GM10266 (cell line): ENCODE data around the gene HASPIN.
A peak's percentile ranks its signal among the peaks of the same experiment; 100 is the strongest.

Source experiments
- DNase-seq: peaks from one replicate; pipeline ENCODE4 v3.0.0; 2012; ENCODE audit errors: extremely low spot score
- CTCF ChIP-seq: IDR thresholded peaks from 2 replicates; pipeline ENCODE4 v1.5.1; 2012; ENCODE audit warnings: mild to moderate bottlenecking, low read depth; ENCODE audit not compliant: control insufficient read depth, insufficient read depth; ENCODE audit errors: missing control alignments

Gene HASPIN

DNA sequence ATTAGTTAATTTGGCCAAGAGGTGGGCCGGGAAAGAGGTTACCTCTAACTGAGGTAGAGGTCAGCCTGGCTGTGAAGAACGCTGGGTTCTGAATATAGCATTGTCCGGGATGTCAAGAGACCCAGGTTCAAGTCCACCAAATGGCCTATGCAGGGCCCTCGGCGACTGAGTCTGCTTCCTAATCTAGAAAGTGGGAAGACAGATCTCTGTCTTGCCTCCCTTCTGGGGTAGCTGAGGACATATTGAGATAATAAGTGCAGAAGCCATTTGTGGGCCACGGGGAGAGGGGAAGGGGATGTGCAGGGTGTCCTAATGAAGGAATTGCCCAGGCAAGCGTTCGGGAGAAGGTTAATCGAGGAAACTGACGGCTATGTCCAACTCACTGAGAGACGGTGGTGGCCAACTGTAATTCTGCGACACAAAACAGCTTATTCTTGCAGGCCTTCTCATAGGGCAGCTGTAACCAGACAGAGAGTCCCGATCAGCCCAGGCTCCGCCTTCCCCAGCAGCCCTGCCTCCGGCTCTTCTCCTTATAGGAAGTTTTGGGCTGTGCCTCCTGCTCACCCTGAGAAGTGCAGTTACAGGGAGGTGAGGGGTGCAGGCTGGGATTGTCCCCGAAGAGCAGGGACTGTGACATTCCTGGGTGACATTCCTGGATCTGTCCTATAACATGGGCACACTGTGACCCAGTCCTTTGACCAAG is 15.9 kb downstream of the HASPIN start:
- no peak for DNase-seq
- TF ChIP-seq CTCF = no peak

GRCh38 chr17:3740611-3741073 is 16.9 kb downstream of the HASPIN start:
- TF ChIP-seq CTCF = no peak
- peak; percentile 56 for DNase-seq

DNA sequence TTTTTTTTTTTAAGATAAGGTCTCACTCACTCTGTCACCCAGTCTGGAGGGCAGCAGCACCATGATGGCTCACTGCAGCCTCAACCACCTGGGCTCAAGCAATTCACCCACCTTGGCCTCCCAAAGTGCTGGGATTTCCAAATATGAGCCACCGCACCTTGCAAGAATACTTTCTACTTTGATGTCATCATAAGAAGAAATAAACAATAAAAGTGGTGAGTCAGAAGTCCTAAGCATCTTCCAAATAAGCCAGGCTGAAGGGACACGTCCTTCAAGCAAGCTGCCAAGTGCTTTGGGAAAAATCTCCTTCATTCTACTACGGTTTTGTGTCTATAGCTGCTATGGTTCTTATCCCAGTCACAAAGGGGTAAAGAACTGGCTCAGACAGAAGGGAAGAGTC is 20.3 kb downstream of the HASPIN start:
- DNase-seq = no peak
- TF ChIP-seq CTCF = no peak

GRCh38 chr17:3745071-3745470 is 21.4 kb downstream of the HASPIN start:
- DNase-seq = no peak
- TF ChIP-seq CTCF = no peak

DNA sequence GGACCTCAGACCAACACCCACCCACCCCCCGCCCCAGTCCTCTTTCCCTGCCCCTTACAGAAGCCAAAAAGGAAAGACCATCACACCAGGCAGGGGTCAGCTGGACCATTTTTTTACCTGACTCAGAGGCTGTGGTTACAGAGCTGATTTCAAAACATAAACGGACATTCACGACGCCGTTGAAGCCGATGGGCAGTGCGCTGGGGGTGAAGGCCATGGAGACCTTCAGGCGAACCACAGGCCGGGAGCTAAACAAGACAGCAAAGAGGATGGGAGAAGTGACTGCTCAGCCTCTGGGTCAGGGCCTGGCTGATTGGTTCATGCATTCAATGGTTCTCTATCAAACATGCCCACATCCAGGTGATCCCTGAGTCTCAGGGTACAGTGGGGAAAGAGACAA is 24.1 kb downstream of the HASPIN start:
- TF ChIP-seq CTCF = no peak
- DNase-seq = no peak

DNA sequence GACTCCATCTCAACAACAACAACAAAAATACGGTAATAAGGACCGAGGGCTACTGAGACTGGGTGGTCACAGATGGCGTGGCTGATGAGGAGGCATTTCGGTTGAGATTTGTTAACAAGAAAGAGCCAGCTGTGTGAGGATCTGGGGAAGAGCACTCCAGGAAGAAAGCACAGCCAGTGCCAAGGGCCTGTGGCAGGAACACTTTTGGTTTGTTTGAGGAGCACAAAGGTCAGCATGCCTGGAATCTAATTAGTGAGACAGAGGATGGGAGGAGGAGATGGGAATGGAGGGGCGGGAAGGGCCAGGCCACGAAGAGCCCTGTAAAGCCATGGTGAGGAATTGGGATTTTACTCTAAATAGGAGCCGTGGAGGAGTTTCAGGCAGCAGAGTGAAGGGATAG is 24.9 kb downstream of the HASPIN start:
- TF ChIP-seq CTCF = no peak
- DNase-seq = no peak

DNA sequence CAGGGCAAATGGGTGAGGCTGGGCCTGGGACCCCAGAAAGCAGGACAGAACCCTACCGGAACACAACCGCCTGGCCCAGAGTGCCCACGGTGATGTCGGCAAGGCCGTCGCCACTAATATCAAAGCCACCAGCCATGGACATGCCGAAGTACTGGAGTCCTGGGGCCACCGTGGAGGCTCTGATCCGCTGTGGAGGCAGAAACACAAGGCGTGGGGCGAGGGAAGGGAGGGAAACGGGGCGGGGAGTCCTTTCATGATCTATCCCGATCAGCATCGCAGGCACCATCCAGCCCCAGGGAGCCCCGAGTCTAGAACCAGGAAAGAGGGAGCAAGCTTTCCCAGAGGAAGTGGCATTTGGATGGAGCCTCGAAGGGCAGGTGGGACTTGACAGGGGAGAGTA is 26.6 kb downstream of the HASPIN start:
- no peak for TF ChIP-seq CTCF
- no peak for DNase-seq
